Neural cell (in vitro differentiated cells): ENCODE data around the gene FOCAD. TPM values are rescaled to one million over a fixed set of nuclear protein-coding genes. Genes with fewer than 3 reads are reported as not detected.

ENCODE experiments used
- H2AFZ ChIP-seq: fragments of 200-600, 300-800 bp; sonication (generic), shearing (Covaris generic); 2 replicates; pipeline ENCODE4 v1.6.0; 2014; ENCODE audit warnings: low read depth, mild to moderate bottlenecking, antibody characterized with exemption, low read length, moderate library complexity
- H3F3A ChIP-seq: fragments of 200-600 bp; shearing (Covaris generic); 2 replicates; pipeline ENCODE4 v1.6.1; 2016; ENCODE audit warnings: mild to moderate bottlenecking, moderate library complexity, mixed read lengths, antibody characterized with exemption, low read length; ENCODE audit not compliant: insufficient read depth, poor library complexity, severe bottlenecking
- H3K27ac ChIP-seq: fragments of 200-600, 300-800 bp; sonication (generic), shearing (Covaris generic); 2 replicates; pipeline ENCODE4 v1.5.1; 2014; ENCODE audit warnings: mild to moderate bottlenecking, low read length, moderate library complexity
- H3K27me3 ChIP-seq: fragments of 300-800, 200-600 bp; sonication (generic), shearing (Covaris generic); 2 replicates; pipeline ENCODE4 v1.6.0; 2014; ENCODE audit warnings: mild to moderate bottlenecking, low read depth, low read length, moderate library complexity; ENCODE audit not compliant: insufficient read depth
- H3K36me3 ChIP-seq: fragments of 300-800, 200-600 bp; sonication (generic), shearing (Covaris generic); 2 replicates; pipeline ENCODE4 v1.5.1; 2014; ENCODE audit warnings: mild to moderate bottlenecking, antibody characterized with exemption, low read length, moderate library complexity; ENCODE audit not compliant: insufficient read depth
- H3K4me2 ChIP-seq: fragments of 300-800, 200-600 bp; sonication (generic), shearing (Covaris generic); 2 replicates; pipeline ENCODE4 v1.6.0; 2014; ENCODE audit warnings: mild to moderate bottlenecking, low read length
- H3K4me3 ChIP-seq: fragments of 300-800, 200-600 bp; sonication (generic), shearing (Covaris generic); 2 replicates; pipeline ENCODE4 v1.5.1; 2014; ENCODE audit warnings: mild to moderate bottlenecking, low read length, moderate library complexity
- H3K79me2 ChIP-seq: fragments of 200-600 bp; shearing (Covaris generic); replicated peaks from 2 replicates; pipeline ENCODE4 v1.6.0; 2014; ENCODE audit warnings: mild to moderate bottlenecking, low read length, moderate library complexity; ENCODE audit not compliant: insufficient read depth
- H3K9ac ChIP-seq: fragments of 300-800, 200-600 bp; sonication (generic), shearing (Covaris generic); 2 replicates; pipeline ENCODE4 v1.6.1; 2016; ENCODE audit warnings: mild to moderate bottlenecking, low read length, mixed read lengths
- H3K9me2 ChIP-seq: fragments of 200-600 bp; shearing (Covaris generic); 2 replicates; pipeline ENCODE4 v1.6.1; 2016; ENCODE audit warnings: mild to moderate bottlenecking, low read length, mixed read lengths; ENCODE audit not compliant: insufficient read depth
- H3K9me3 ChIP-seq: fragments of 200-600, 300-800 bp; sonication (generic), shearing (Covaris generic); 2 replicates; pipeline ENCODE4 v1.6.1; 2016; ENCODE audit warnings: mild to moderate bottlenecking, mixed run types, low read length, moderate library complexity, mixed read lengths
- H4K20me1 ChIP-seq: fragments of 200-600 bp; shearing (Covaris generic); 2 replicates; pipeline ENCODE4 v1.6.1; 2016; ENCODE audit warnings: mild to moderate bottlenecking, mixed run types; ENCODE audit not compliant: insufficient read depth
- EP300 ChIP-seq: fragments of 450-650 bp; conservative IDR thresholded peaks from 2 replicates; pipeline ENCODE4 v1.6.1; 2014; ENCODE audit warnings: antibody characterized with exemption, mild to moderate bottlenecking, moderate library complexity; ENCODE audit not compliant: poor library complexity, severe bottlenecking
- EZH2 ChIP-seq: fragments of 200-600, 300-800 bp; shearing (Covaris generic), sonication (generic); IDR thresholded peaks from 2 replicates; pipeline ENCODE4 v1.6.1; 2014; ENCODE audit warnings: antibody characterized with exemption, low read length, borderline replicate concordance, mild to moderate bottlenecking; ENCODE audit not compliant: insufficient read depth, poor library complexity, severe bottlenecking
- MXI1 ChIP-seq: fragments of 450-650 bp; conservative IDR thresholded peaks from 2 replicates; pipeline ENCODE4 v1.6.1; 2014; ENCODE audit warnings: antibody characterized with exemption, mild to moderate bottlenecking; ENCODE audit not compliant: poor library complexity, severe bottlenecking
- POLR2AphosphoS5 ChIP-seq: IDR thresholded peaks from 2 replicates; pipeline ENCODE4 v1.6.1; 2012
- RAD21 ChIP-seq: fragments of 450-650 bp; conservative IDR thresholded peaks from 2 replicates; pipeline ENCODE4 v1.6.1; 2014; ENCODE audit warnings: antibody characterized with exemption, mild to moderate bottlenecking, moderate library complexity
- SMC3 ChIP-seq: fragments of 450-650 bp; conservative IDR thresholded peaks from 2 replicates; pipeline ENCODE4 v1.6.1; 2014; ENCODE audit warnings: antibody characterized with exemption, mild to moderate bottlenecking, moderate library complexity; ENCODE audit not compliant: poor library complexity
- TAF1 ChIP-seq: IDR thresholded peaks from 2 replicates; pipeline ENCODE4 v1.6.1; 2012; ENCODE audit warnings: low read depth
- polyA plus RNA-seq: library from polyadenylated mRNA; depleted of rRNA; stranded (reverse); fragments of >200 nt; gene quantifications from 2 replicates; pipeline ENCODE4 v1.2.3, GENCODE V29; 2014
- TF ChIP-seq, protein P1 (sequence below): IDR thresholded peaks from 2 replicates; pipeline ENCODE4 v1.6.1; 2012; ENCODE audit warnings: borderline replicate concordance
- TF ChIP-seq, protein P2 (sequence below): fragments of 450-650 bp; IDR thresholded peaks from 2 replicates; pipeline ENCODE4 v1.5.1; 2014; ENCODE audit warnings: antibody characterized with exemption, mild to moderate bottlenecking, moderate library complexity; ENCODE audit not compliant: poor library complexity, severe bottlenecking

The FOCAD gene
- polyA plus RNA-seq, 1 donor from 2014 or later: 23.5 TPM

DNA sequence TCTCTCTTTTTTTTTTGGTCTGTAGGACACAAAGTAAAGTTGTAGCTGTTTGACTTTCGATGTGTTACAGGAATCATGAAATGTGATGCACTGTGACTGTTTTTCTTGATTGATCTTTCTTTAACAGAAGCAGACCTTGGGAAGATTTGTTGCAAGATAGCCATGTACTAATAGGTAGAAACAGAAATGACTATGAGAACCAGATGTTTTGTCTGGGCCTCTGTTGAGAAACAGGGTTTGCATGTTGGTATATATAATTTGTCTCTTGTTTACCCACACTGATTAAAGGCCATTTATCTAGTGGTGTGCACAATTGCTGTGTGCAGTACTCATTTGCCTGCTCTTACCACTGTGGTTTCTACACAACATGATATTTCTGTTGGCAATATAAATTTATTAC, 222.3 kb downstream of the FOCAD start:
- H3K9me2 ChIP-seq: no peaks in the 10 kb centered on the region
- no peaks in the 10 kb centered on the region for H3K27me3 ChIP-seq
- no peaks in the 10 kb centered on the region for H3K79me2 ChIP-seq
- H3F3A ChIP-seq: no peaks in the 10 kb centered on the region
- H3K4me3 ChIP-seq: no peak overlapping the region
- H3K9ac ChIP-seq: no peak overlapping the region
- TF ChIP-seq, protein P1, sequence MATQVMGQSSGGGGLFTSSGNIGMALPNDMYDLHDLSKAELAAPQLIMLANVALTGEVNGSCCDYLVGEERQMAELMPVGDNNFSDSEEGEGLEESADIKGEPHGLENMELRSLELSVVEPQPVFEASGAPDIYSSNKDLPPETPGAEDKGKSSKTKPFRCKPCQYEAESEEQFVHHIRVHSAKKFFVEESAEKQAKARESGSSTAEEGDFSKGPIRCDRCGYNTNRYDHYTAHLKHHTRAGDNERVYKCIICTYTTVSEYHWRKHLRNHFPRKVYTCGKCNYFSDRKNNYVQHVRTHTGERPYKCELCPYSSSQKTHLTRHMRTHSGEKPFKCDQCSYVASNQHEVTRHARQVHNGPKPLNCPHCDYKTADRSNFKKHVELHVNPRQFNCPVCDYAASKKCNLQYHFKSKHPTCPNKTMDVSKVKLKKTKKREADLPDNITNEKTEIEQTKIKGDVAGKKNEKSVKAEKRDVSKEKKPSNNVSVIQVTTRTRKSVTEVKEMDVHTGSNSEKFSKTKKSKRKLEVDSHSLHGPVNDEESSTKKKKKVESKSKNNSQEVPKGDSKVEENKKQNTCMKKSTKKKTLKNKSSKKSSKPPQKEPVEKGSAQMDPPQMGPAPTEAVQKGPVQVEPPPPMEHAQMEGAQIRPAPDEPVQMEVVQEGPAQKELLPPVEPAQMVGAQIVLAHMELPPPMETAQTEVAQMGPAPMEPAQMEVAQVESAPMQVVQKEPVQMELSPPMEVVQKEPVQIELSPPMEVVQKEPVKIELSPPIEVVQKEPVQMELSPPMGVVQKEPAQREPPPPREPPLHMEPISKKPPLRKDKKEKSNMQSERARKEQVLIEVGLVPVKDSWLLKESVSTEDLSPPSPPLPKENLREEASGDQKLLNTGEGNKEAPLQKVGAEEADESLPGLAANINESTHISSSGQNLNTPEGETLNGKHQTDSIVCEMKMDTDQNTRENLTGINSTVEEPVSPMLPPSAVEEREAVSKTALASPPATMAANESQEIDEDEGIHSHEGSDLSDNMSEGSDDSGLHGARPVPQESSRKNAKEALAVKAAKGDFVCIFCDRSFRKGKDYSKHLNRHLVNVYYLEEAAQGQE: no peak
- TF ChIP-seq, protein P2, sequence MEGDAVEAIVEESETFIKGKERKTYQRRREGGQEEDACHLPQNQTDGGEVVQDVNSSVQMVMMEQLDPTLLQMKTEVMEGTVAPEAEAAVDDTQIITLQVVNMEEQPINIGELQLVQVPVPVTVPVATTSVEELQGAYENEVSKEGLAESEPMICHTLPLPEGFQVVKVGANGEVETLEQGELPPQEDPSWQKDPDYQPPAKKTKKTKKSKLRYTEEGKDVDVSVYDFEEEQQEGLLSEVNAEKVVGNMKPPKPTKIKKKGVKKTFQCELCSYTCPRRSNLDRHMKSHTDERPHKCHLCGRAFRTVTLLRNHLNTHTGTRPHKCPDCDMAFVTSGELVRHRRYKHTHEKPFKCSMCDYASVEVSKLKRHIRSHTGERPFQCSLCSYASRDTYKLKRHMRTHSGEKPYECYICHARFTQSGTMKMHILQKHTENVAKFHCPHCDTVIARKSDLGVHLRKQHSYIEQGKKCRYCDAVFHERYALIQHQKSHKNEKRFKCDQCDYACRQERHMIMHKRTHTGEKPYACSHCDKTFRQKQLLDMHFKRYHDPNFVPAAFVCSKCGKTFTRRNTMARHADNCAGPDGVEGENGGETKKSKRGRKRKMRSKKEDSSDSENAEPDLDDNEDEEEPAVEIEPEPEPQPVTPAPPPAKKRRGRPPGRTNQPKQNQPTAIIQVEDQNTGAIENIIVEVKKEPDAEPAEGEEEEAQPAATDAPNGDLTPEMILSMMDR: no peak
- TF ChIP-seq RAD21: no peak
- TF ChIP-seq SMC3: no peak
- TF ChIP-seq EP300: no peak
- TF ChIP-seq POLR2AphosphoS5: no peak
- no peak for TF ChIP-seq MXI1
- TF ChIP-seq EZH2: no peak
- TF ChIP-seq TAF1: no peak
- no peaks in the 10 kb centered on the region for H3K36me3 ChIP-seq
- no peak overlapping the region for H2AFZ ChIP-seq
- H4K20me1 ChIP-seq: no peaks in the 10 kb centered on the region
- no peak overlapping the region for H3K27ac ChIP-seq
- H3K9me3 ChIP-seq: no peaks in the 10 kb centered on the region
- H3K4me2 ChIP-seq: no peak overlapping the region

DNA sequence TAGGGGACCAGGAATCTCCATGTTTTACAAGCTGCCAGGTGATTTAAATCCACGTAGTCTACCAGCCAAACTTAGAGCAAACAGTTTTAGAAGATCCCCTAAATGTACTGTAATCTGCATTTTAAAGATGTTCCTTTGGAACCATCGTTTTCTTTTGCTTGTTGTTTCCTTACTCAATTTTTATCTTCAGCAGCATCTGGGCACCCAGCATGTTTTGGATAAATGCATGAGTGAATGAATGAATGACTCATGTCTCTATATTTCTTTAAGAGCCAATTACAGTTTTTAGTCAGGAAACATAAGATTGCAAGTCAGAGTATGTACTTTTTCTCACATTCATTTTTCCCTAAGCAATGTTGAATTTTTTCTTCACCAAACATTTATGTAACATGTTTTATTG, 224.4 kb downstream of the FOCAD start:
- H3K4me2 ChIP-seq: no peak overlapping the region
- no peaks in the 10 kb centered on the region for H3F3A ChIP-seq
- H3K36me3 ChIP-seq: no peaks in the 10 kb centered on the region
- no peak overlapping the region for H3K4me3 ChIP-seq
- H2AFZ ChIP-seq: no peak overlapping the region
- no peak overlapping the region for H3K27ac ChIP-seq
- no peaks in the 10 kb centered on the region for H4K20me1 ChIP-seq
- no peaks in the 10 kb centered on the region for H3K9me2 ChIP-seq
- H3K79me2 ChIP-seq: no peaks in the 10 kb centered on the region
- H3K27me3 ChIP-seq: no peaks in the 10 kb centered on the region
- no peak overlapping the region for H3K9ac ChIP-seq
- H3K9me3 ChIP-seq: no peaks in the 10 kb centered on the region
- TF ChIP-seq POLR2AphosphoS5 (no peak), EZH2 (no peak), SMC3 (no peak), TAF1 (no peak)

DNA sequence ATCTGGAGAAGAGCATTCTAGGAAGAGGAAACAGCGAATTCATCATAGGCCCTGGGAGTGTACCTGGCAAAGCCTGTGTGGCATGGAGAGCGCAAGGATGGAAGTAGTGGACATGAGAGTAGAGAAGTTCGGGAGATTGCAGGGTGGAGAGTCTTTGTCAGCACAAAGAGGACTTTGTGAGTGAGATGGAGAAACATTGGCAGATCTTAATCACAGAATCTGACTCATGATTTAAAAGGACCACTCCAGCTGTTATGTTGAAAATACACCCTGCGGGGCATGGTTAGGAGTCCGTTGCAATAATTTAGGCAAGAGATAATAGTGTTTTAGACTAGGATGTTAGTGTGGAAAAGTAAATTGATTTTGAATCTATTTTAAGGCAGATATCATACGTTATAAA, 230.5 kb downstream of the FOCAD start:
- Histone ChIP-seq H2AFZ (no peak overlapping the region), H3K9me3 (no peaks in the 10 kb centered on the region), H3K79me2 (no peaks in the 10 kb centered on the region), H3K27me3 (no peaks in the 10 kb centered on the region), H3K27ac (no peak overlapping the region), H3K9ac (no peak overlapping the region), H3K4me3 (no peak overlapping the region), H4K20me1 (no peaks in the 10 kb centered on the region), H3K36me3 (no peaks in the 10 kb centered on the region), H3K4me2 (no peak overlapping the region), H3K9me2 (no peaks in the 10 kb centered on the region), H3F3A (no peaks in the 10 kb centered on the region)
- TF ChIP-seq POLR2AphosphoS5 (no peak), EZH2 (no peak), SMC3 (no peak), EP300 (no peak), RAD21 (no peak), TAF1 (no peak), MXI1 (no peak)
- TF ChIP-seq, protein P2: no peak
- TF ChIP-seq, protein P1: no peak
